GM21529 (cell line): ENCODE data around the gene TEFM.
"Not testable (repeated sequence)": the region's sequence is repeated elsewhere in the genome, so short reads cannot be mapped to it uniquely, and the experiment has no call there.

Source experiments
- ATAC-seq: cut with Tn5 transposase; IDR thresholded peaks from one replicate; pipeline ENCODE4 v1.9.1; 2021; ENCODE audit not compliant: unreplicated experiment

The TEFM gene

GRCh38 chr17:30921544-30922196 is 15.6 kb upstream of the TEFM start, which contains the start of gene ADAP2:
TSS of gene ADAP2 (plus strand) at chr17:30921945. CDS start at chr17:30922015, 70 bp downstream.
- ATAC-seq: no peak

- no peak for ATAC-seq
These were observed 14.9 kb upstream of the TEFM start for GRCh38 chr17:30920683-30921543.

- no peak for ATAC-seq
These were observed 14.2 kb upstream of the TEFM start for GRCh38 chr17:30920282-30920681.

- no peak for ATAC-seq
These were observed 11.0 kb upstream of the TEFM start for GRCh38 chr17:30917050-30917449.

- ATAC-seq: no peak
These were observed 10.0 kb upstream of the TEFM start for GRCh38 chr17:30915833-30916611.

GRCh38 chr17:30913955-30914354 is 7.9 kb upstream of the TEFM start:
- no peak for ATAC-seq

- not testable (repeated sequence) for ATAC-seq
These were observed 4.1 kb upstream of the TEFM start for GRCh38 chr17:30910151-30910550.

GRCh38 chr17:30908717-30909420 is 2.8 kb upstream of the TEFM start:
- ATAC-seq: no peak

- peak; percentile 25 for ATAC-seq
These were observed 317 bp downstream of the TEFM start for GRCh38 chr17:30905742-30906100.

GRCh38 chr17:30897311-30897710 is 8.7 kb downstream of the TEFM start:
- no peak for ATAC-seq

GRCh38 chr17:30894236-30894635 is 11.8 kb downstream of the TEFM start:
- no peak for ATAC-seq

GRCh38 chr17:30886187-30886586 is 19.9 kb downstream of the TEFM start:
- no peak for ATAC-seq

GRCh38 chr17:30869005-30869404 is 37.0 kb downstream of the TEFM start:
- no peak for ATAC-seq

- no peak for ATAC-seq
These were observed 41.4 kb downstream of the TEFM start for GRCh38 chr17:30864636-30865035.

GRCh38 chr17:30858556-30859250 is 47.3 kb downstream of the TEFM start:
- ATAC-seq: no peak

GRCh38 chr17:30854146-30854545 is 51.9 kb downstream of the TEFM start:
- ATAC-seq: no peak
